NCI-H2196 treated with DMSO at 0.1 percent for 48 hours (cell line): Measurements from ENCODE around the gene RHPN2.
"Not testable (repeated sequence)": the region's sequence is repeated elsewhere in the genome, so short reads cannot be mapped to it uniquely, and the experiment has no call there.

Source experiments
- DNase-seq: peaks from one replicate; lab custom pipeline; 2025; ENCODE audit not compliant: unreplicated experiment; lab: John Stamatoyannopoulos, UW

The RHPN2 gene

DNA sequence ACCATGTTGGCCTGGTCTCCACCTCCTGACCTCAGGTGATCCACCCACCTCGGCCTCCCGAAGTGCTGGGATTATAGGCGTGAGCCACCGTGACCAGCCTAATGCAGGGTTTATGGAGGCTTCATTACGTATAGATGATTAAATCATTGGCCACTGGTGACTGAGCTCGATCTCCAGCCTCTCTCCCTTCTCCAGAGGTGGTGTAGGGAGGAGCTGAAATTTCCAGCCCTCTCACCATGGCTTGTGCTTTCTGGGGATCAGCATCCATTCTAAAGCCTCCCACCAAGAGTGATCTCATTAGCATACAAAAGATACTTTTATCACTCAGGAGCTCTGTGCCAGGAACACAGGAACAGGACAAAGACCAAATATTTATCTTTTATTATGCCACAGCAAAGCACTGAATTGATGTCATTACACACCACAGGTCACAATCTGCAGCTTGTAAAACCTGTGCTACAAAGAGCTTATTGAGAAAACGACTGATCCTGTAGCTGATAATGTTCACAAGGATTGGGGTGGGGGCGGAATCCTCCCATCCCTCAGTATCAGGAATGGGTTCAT is 32.4 kb downstream of the RHPN2 start:
- DNase-seq: no peak

DNA sequence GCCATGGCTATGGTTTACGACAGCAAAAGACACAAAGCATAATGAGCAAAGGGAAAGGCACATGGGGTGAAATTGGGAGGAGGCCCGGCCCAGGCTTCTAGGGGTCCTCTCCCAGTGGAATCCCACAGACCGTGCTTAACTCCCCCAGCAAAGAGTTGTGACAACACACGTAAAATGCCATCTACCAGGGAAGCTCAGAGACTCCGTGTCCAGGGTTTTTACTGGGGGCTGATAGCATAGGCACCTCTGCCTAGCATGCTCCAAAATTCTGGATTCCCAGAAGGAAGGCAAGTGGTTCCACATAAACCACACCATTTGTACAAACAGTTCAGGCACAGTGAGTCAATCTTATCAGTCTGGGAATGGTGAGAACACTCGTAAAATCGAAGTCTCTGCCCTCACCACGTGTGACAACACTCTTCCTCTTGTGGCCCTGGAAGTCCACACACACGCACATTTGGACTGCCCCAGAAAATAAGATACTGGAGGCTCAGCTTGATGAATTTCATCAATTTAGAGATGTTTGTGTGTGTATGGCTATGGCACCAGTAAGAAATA is 34.9 kb downstream of the RHPN2 start:
- no peak for DNase-seq

DNA sequence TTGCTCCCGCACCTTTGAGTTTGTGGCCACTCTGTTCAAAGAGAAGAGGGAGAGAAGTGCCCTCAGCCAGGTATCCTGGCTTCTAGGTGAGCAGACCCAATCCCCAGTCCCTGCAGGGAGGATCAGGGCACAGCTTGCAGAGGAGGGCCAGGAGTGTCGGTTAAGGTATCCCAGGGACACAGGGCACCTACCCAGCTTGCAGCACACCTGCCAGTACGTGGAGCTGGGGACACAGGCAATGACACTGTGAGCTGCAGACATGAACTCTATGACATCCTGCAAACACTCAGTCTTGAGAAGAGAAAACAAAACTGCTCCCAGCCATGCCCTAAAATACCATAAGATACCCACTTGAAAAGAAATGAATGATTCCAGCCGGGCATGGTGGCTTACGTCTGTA is 38.1 kb downstream of the RHPN2 start:
- DNase-seq: not testable (repeated sequence)

DNA sequence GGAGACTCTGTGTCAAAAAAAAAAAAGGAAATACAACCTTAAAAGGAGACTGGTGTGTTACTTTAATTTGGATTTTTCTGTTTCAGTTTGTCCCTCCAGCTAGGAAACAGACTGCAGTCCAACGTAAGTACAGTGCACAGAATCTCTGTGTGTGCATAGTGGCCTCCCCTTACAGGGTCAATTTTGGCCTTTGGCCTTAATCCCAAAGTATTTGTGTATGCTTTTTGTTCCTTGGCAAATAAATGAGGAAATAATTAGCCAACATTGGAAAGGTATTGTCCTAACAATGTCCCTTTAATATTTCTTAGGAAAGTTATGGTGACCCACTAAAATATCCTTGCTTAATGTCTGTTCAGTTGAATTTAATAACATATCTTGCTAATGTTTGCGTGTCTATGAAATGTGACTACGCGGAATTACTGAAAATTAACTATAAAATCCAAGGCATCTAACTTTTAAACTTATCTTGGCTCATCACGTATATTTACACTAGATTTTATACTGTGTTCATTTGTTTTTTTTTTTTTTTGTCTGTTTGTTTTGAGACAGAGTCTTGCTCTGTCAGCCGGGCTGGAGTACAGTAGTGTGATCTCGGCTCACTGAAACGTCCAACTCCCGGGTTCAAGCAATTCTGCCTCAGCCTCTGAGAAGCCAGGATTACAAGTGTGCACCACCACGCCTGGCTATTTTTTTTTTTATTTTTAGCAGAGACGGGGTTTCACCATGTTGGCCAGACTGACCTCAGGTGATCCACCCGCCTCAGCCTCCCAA is 39.0 kb downstream of the RHPN2 start:
- not testable (repeated sequence) for DNase-seq

DNA sequence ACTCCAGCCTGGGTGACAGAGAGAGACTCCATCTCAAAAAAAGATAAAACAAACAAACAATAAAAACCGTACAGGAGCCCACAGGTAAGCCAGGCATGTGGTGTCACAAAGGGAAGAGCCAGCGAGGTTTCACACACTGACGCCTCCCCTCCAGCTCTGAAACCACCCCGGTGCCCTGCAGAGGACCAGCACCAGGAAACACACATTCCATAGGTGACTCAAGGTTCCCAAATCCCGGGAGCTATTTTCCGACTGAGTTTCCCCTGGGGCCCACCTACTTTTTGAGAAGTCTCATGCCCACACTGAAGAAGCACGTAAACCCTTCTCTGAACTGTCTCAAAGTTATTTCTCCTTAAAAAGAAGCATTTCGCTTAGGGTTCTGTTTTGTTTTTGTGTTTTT is 40.3 kb downstream of the RHPN2 start:
- no peak for DNase-seq

DNA sequence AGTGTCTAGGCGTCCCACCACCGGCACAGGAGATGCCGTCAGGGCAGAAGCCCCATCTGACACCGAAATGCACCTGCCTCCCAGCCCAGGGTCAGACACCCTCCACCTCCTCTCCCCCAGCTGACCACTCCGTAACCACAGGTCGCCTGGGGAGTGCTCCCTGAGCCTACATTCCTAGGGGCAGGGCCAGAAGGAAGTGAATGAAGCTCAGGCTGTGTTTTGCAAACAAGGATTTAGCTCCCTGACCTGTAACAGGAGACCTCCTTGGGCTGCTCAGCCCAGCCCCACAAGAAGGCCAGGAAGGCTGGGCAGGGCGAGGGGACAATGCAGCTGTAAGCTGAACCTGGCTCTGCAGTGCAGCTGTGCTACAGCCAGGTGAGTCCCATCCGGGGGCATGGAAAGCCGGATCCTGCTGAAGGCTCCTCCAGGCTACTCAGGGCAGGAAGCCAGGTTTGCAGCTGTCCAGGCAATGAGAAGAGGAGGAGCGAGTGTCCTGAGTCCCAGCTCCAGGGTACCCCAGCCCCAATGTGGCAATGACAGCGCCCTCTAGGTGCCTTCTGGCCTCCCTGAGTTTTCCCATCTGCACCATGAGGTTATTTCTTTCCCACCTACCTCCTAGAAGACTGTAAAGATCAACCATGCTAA is 42.1 kb downstream of the RHPN2 start:
- DNase-seq: peak; percentile 28

DNA sequence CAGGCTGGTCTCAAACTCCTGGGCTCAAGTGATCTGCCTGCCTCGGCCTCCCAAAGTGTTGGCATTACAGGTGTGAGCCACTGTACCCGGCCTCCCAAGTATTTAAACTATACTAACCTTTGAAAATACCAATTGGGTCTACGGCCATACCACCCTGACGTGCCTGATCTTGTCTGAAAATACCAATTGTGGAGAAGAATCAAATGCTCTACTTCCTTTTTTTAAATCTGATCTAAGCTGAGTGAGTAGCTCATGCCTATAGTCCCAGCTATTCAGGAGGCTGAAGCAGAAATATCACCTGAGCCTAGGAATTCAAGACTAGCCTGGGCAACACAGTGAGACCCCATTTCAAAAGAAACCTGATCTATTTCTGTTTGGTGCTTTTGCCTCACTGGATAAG is 53.8 kb downstream of the RHPN2 start:
- not testable (repeated sequence) for DNase-seq

DNA sequence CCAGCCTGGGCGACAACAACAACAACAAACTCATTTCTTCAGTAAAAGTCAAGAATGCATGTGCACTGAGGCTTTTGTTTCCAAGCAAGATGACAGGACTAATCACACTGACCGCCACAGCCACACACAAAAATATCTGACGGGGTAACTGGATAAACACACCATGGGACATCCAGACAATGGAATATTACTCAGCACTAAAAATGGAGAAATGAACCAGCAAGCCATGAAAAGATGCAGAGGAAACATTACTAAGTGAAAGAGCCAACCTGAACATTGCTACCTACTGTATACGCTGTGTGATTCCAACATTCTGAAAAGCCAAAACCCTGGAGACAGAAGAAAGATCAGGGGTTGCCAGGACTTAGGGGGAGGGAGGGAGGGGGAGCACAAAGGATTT is 56.0 kb downstream of the RHPN2 start:
- no peak for DNase-seq

DNA sequence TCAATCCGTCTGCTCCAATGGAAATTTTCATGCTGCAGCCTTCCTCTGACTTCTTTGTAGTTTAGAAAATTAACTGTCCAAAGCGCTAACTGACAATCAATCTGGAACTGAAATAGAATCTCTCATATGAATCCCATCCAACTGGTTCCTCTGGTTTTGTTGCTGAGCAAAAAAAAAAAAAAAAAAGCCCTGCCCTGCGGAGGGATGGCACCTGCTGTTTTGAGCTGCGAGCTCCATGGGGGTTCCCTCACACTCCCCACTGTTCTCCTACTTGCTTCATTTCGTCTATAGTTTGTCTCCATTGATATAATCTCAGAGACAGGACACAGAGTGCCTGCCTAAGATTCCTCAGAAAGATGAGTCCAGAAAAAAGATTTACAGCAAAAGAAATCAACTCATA is 59.2 kb downstream of the RHPN2 start:
- peak; percentile 6 for DNase-seq

DNA sequence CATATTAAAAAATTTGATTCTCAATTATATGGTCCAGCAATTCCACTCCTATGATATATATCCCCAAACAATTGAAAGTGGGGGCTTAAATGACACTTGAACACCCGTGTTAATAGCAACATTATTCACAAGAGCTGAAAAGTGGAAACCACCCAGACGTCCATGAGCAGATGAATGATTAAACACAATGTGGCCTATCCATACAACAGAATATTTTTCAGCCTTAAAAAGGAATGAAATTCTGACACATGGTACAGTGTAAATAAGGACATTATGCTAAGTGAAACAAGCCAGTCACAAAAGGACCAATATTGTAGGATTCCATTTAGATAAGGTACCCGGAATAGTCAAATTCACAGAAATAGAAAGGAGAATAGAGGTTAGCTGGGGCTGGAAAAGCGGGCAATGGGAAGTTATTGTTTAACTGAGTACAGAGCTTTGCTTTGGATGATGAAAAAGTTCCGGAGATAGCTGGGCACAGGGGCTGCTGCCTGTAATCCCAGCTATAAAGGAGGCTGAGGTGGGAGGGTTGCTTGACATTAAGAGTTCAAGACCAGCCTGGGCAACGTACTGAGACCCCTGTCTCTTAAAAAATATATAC is 61.2 kb downstream of the RHPN2 start:
- not testable (repeated sequence) for DNase-seq

DNA sequence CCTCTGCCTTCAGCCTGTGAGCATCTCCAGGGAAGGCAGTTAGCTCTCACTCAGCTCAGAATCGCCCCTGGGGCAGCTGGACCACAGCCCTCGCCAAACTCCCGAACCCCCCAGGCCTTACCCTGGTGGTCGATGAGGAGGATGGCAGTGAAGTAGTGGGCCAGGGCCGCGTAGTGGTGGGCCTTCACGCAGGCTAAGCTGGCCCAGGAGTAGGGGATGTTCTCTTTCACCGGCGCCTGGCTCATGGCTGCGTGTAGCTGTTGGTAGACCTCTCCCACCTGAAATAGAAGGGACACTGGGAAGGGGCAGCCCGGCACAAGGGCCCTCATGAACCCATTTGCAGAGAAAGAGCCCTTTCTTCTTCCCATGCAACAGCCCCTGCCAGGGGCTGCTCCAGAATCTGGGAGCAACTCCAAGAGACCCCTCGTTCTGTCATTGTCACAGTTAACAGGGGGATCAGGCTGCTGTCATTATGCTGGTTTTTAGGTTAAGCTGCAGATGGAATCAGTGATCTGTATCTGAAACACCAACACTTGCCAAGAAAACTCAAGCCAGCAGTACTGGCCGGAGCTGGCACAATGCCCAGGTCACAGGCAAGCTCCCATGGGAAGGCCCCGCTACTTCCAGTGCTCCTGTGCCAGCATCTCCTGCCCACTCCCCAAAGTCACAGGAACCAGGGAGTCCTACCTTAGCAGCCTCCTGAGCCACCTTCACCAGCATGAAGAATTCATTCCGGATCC is 62.4 kb downstream of the RHPN2 start:
- DNase-seq: peak; percentile 10

DNA sequence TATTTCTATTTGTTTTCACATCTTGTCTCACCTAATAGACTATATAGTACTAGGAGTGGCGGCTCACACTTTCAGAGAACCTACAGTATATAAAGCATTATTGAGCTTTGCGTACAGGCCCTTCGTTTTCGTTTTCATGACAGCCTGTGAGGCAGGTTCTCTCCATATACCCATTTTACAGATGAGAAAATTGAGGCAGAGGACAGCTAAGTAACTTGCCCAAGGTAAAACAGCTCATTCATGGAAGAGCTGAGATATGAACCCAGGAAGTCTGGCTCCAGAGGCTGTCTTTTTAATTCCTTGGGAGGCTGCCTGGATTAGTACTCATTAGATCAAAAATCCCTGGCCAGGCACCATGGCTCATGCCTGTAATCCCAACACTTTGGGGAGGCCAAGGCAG is 63.8 kb downstream of the RHPN2 start:
- no peak for DNase-seq

DNA sequence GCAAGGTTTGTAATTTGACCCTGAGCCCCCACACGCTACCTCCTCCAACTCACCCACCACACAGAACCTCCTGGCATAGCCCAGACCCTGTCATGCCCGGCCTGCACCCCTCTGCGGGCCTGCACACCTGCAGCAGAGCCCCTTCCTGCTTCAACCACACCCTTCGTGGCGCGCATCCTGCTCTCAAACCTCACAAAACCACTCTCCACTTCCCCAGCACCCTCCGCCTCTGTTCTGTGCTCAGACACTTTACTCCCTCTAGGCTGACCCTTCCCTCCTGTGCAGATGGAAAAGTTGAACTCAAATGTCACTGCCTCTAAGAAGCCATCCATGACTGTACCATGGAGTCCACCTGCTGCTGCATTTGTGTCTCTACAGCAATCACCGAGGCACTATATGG is 64.2 kb downstream of the RHPN2 start:
- DNase-seq: no peak

DNA sequence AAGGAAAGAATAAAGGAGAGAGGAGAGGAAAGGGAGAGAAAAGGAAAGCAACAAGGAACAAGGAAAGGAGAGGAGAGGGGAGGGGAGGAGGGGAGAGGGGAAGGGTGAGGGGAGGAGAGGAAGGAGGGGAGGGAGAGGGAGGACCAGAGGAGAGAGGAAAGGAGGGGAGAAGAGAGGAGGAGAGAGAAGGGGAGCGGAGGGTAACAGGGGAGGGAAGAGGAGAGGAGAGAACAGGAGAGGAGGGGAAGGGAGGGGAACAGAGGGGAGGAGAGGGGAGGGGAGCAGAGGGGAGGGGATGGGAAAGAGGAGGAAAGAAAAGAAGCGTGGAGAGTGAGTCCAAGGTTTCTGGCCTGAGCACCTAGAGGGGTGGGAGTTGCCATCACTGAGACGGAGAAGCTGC is 66.0 kb downstream of the RHPN2 start:
- DNase-seq: no peak

DNA sequence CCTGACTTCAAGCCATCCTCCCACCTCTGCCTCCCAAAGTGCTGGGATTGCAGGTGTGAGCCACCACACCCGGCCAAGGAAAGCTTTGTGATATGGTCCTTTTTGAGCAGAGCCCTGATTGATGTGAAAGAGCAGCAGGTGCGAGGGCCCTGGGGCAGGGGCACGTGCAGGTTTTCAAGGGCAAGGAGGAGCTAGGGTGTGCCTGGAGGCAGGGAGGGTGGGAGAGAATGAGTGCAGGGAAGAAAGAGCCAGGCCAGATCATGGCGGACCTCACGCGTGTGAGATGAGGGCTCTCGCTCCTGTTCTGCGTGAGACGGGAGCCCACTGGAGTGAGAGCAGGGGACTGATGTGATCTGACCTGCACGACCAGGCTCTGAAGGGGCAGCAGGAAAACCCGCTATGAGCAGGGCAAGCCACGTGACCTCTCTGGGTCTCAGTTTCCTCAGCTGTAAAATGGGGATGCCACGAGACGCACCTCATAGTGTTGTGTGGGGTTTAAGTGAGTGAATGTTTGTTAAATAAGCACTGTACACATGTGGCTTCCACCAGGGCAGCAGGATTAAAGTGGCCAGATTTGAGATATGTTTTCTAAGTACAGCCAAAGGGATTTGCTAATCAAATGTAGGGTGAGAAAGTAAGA is 66.9 kb downstream of the RHPN2 start:
- DNase-seq: no peak

DNA sequence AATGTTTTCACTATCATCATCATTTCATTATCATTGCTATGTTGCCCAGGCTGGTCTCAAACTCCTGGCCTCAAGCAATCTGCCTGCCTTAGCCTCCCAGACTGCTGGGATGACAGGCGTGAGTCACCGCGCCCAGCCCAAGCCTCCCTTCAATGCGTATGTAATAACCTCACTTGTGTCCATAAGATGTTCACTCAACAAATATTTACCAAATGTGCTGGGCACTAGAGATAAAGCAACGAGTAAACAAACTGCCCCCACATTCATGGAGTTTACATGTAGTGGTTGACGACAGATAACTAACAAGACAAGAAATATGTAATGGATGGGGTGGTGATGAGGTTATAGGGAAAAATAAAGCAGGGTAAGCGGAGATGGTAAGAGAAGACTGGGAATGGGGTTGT is 67.6 kb downstream of the RHPN2 start:
- DNase-seq: not testable (repeated sequence)

DNA sequence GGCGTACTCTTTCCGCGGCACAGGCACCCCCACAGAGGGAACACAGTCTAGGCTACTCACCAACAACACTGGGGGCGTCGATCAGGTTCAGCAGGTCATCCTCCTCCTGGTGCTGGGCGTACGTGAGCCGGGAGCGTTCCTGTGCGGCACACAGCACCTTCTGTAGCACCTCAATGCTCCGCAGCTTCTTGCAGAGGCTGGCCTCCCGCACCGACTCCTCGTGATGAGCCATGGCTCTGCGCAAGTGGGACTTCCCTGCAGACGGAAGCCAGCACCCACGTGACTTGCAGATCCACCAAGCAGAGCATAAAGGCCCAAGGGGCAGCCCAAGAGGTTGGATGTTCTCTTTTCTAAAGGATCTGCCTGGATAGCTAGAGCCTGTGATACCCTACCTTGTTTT is 68.7 kb downstream of the RHPN2 start:
- not testable (repeated sequence) for DNase-seq

DNA sequence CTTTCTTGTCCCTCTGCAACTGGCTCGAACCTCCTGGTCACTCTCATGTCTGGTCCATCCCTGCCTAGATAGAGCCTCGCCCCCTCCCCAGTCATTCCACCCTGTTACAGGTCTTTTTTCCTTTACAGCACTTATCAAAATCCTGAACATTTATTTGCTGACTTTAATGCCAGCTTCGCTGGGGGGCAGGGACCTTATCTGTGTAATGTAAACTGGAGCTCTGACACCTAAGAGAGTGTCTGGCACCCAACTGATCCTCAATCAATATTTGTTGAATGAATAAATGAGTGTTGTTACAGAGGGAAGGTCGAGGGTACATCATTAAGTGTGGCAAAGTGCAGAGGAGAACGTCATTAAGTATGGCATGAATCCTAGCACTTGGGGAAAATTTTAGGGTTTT is 76.0 kb downstream of the RHPN2 start:
- no peak for DNase-seq

DNA sequence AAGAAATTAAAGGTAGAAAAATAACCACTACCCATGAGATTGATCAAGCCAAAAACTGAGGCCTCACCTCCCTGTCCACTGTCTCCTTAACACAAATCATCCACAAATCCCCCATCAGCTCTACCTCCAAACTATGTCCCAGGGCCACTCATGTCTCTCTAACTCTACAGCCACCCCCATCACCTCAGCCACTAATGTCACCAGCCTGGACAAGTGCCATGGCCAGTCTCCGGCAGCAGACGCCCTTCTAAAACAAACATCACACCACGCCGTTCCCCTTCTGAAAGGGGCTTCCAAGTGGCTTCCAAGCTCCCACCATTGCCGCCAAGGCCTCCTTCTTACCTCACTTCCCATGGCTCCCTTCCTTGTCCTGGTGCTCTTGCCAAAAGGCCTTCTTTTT is 76.4 kb downstream of the RHPN2 start:
- not testable (repeated sequence) for DNase-seq

DNA sequence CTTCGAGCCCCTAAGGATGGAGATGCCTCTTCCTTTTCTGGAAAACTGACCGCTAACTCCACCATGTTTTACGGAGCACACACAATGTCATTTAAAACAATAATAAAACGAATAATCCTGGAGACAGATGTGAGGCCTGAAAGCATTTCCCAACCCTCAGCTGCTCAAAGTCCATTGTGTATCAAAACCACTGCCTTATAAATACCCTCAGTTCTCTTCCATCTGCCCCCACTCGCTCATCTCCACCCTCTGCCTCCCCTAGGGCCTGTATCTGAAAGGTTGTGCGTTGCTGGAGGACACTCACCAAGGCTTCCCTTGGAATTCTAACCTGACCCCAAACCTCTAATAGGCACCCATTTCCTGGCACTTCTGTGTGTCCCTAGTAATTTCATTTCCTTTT is 82.2 kb downstream of the RHPN2 start:
- DNase-seq: not testable (repeated sequence)
